Fibroblast of skin of left biceps (primary cell): ENCODE data around the gene CSTB.

Source experiments
- DNase-seq, 2 experiments: peaks; one replicate each; pipeline ENCODE4 v3.0.0-alpha.2; 2013; ENCODE audit warnings: low read depth in 2 of 2

The CSTB gene

GRCh38 chr21:43790010-43790524 is 14.0 kb upstream of the CSTB start:
- DNase-seq: no peak

GRCh38 chr21:43789276-43790009 is 13.3 kb upstream of the CSTB start, which contains the start of gene RRP1:
RRP1 (plus strand) TSS chr21:43789577; CDS start chr21:43789630, 53 bp downstream.
- peak; percentile 64 for DNase-seq

- no peak for DNase-seq
Measured at GRCh38 chr21:43786807-43787440, 10.8 kb upstream of the CSTB start.

- DNase-seq: no peak
Measured at GRCh38 chr21:43786300-43786806, 10.2 kb upstream of the CSTB start.

- DNase-seq: no peak
Measured at GRCh38 chr21:43785134-43785533, 9.0 kb upstream of the CSTB start.

GRCh38 chr21:43783098-43783700 is 7.1 kb upstream of the CSTB start:
- no peak for DNase-seq

- no peak for DNase-seq
Measured at GRCh38 chr21:43782431-43783097, 6.5 kb upstream of the CSTB start.

GRCh38 chr21:43781846-43782245 is 5.7 kb upstream of the CSTB start:
- DNase-seq: no peak

GRCh38 chr21:43779660-43780059 is 3.6 kb upstream of the CSTB start:
- DNase-seq: no peak

- DNase-seq: no peak
Measured at GRCh38 chr21:43778469-43779335, 2.6 kb upstream of the CSTB start.

GRCh38 chr21:43777953-43778352 is 1.8 kb upstream of the CSTB start:
- DNase-seq: no peak

- no peak for DNase-seq
Measured at GRCh38 chr21:43775190-43775589, 918 bp downstream of the CSTB start.

- no peak for DNase-seq
Measured at GRCh38 chr21:43774163-43774562, 1.9 kb downstream of the CSTB start.

GRCh38 chr21:43772425-43772821 is 3.7 kb downstream of the CSTB start:
- DNase-seq: no peak

GRCh38 chr21:43771698-43772424 is 4.2 kb downstream of the CSTB start:
- no peak for DNase-seq

GRCh38 chr21:43771199-43771675 is 4.9 kb downstream of the CSTB start:
- DNase-seq: no peak

GRCh38 chr21:43770066-43770655 is 5.9 kb downstream of the CSTB start:
- DNase-seq: no peak

- DNase-seq: no peak
Measured at GRCh38 chr21:43769325-43769958, 6.7 kb downstream of the CSTB start.

GRCh38 chr21:43768868-43769167 is 7.3 kb downstream of the CSTB start:
- no peak for DNase-seq
